ENCODE data around the gene CDC25A.

The CDC25A gene

DNA sequence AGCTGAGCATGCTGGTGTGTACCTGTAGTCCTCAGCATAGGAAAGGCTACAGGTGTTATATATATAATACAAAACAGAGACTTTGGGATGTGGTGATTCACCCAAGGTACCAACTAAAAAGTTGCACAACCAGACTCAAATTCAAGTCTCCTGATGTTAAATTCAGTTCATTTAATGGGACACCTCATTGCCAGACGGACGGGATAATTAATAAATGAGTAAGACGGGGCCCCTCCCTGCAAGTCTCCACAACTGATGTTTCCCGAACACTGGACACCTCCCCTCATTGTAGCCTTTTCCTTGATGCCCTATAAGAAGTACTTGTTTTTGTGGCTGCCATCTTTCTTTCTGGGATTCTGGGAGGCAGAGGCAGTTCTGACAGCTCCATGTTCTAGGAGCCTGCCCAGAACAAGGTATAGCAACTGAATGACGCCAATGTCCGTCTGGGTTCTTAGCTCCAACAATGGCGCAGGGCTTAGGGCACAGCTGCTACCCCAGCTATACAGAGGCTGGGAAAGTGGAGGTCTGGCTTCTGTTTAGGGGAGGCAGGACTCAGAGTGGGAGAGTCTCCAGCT lies 50.7 kb downstream of the CDC25A start:
- DNase-seq (ENCODE audit: insufficient read length) = no peak
- FAIRE-seq = no peak
- TF ChIP-seq POLR2AphosphoS5 (IDR thresholded peaks at IDR 0.05; ENCODE audit: low read depth, low read length) = no peak
- no peak for TF ChIP-seq POLR2A (IDR thresholded peaks at IDR 0.05; ENCODE audit: low read depth, low read length)
- no peak for TF ChIP-seq TAF1 (IDR thresholded peaks at IDR 0.05; ENCODE audit: borderline replicate concordance, low read depth, low read length)

GRCh38 chr3:48135552-48136495 lies 52.4 kb downstream of the CDC25A start:
- DNase-seq (ENCODE audit: insufficient read length) (no peak), FAIRE-seq (no peak)
- TF ChIP-seq POLR2A (IDR thresholded peaks at IDR 0.05; ENCODE audit: low read depth, low read length) (no peak), TAF1 (IDR thresholded peaks at IDR 0.05; ENCODE audit: borderline replicate concordance, low read depth, low read length) (no peak), POLR2AphosphoS5 (IDR thresholded peaks at IDR 0.05; ENCODE audit: low read depth, low read length) (no peak)

DNA sequence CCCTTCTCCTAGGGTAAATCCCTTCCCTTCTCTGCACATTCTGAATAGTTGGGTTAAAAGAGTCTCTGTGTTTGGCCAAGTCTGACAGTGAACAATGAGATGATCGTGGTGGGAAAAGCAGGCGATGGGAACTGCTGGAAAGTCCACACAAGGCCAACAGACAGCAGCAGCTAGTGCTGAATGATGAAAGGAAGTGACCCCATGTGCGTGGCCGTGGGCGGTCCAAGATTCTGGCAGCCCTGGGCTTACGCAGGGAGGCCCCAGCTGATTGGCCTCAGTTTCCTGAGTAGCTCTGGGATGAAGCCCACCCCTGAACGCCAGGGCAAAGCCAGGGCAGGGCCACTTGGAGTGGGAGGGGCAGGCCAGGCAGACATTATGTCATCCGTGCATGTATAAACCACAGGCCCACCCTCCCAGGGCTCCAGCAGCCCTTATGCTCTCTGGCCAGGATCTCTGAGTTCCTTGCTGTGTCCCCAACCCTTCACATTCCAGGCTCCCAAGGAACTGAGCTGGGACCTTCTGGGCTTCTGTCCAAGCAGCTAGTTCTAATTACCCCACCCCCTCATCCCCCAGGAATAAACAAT lies 57.8 kb downstream of the CDC25A start:
- no peak for FAIRE-seq
- no peak for TF ChIP-seq POLR2AphosphoS5 (IDR thresholded peaks at IDR 0.05; ENCODE audit: low read depth, low read length)
- no peak for TF ChIP-seq TAF1 (IDR thresholded peaks at IDR 0.05; ENCODE audit: borderline replicate concordance, low read depth, low read length)
- no peak for TF ChIP-seq POLR2A (IDR thresholded peaks at IDR 0.05; ENCODE audit: low read depth, low read length)
- DNase-seq (ENCODE audit: insufficient read length) = no peak

GRCh38 chr3:48129921-48130320 lies 58.3 kb downstream of the CDC25A start:
- TF ChIP-seq POLR2AphosphoS5 (IDR thresholded peaks at IDR 0.05; ENCODE audit: low read depth, low read length) (no peak), TAF1 (IDR thresholded peaks at IDR 0.05; ENCODE audit: borderline replicate concordance, low read depth, low read length) (no peak), POLR2A (IDR thresholded peaks at IDR 0.05; ENCODE audit: low read depth, low read length) (no peak)
- no peak for FAIRE-seq
- DNase-seq (ENCODE audit: insufficient read length) = no peak

- FAIRE-seq = no peak
- no peak for DNase-seq (ENCODE audit: insufficient read length)
- TF ChIP-seq POLR2A (IDR thresholded peaks at IDR 0.05; ENCODE audit: low read depth, low read length) (no peak), POLR2AphosphoS5 (IDR thresholded peaks at IDR 0.05; ENCODE audit: low read depth, low read length) (no peak), TAF1 (IDR thresholded peaks at IDR 0.05; ENCODE audit: borderline replicate concordance, low read depth, low read length) (no peak)
These were observed 59.4 kb downstream of the CDC25A start for GRCh38 chr3:48128774-48129173.

GRCh38 chr3:48125886-48126622 lies 62.2 kb downstream of the CDC25A start:
- DNase-seq (ENCODE audit: insufficient read length) (no peak), FAIRE-seq (no peak)
- no peak for TF ChIP-seq POLR2AphosphoS5 (IDR thresholded peaks at IDR 0.05; ENCODE audit: low read depth, low read length)
- no peak for TF ChIP-seq POLR2A (IDR thresholded peaks at IDR 0.05; ENCODE audit: low read depth, low read length)
- TF ChIP-seq TAF1 (IDR thresholded peaks at IDR 0.05; ENCODE audit: borderline replicate concordance, low read depth, low read length) = no peak

DNA sequence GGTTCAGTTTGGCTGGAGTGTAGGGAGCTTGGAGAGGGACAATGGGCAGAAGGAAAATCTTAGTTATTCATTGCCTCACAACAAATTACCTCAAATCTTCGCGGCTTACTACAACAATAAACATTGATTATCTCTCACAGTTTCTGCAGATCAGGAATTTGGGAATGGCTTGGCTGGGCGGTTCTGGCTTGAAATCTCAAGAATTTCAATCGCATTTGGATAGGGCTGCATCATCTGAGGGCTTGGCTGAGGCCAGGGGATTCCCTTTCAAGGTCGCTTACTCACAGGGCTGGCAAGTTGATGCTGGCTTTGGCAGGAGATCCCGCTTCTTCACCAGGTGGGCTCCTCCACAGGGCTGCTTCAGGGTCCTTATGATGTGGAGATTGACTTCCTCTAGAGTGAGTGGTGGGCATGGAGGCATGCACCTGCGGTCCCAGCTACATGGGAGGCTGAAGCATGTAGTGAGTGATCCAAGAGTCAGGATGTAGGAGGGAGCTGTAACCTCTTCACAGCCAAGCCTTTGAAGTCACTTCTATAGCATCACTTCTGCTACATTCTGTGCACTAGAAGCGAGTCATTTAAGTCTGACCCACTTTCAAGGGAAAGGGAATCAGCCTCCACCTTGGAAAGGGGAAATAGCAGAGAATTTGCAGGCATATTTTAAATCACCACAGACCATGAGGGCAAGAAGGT lies 63.1 kb downstream of the CDC25A start:
- FAIRE-seq (no peak), DNase-seq (ENCODE audit: insufficient read length) (no peak)
- TF ChIP-seq POLR2AphosphoS5 (IDR thresholded peaks at IDR 0.05; ENCODE audit: low read depth, low read length) = no peak
- no peak for TF ChIP-seq POLR2A (IDR thresholded peaks at IDR 0.05; ENCODE audit: low read depth, low read length)
- no peak for TF ChIP-seq TAF1 (IDR thresholded peaks at IDR 0.05; ENCODE audit: borderline replicate concordance, low read depth, low read length)

DNA sequence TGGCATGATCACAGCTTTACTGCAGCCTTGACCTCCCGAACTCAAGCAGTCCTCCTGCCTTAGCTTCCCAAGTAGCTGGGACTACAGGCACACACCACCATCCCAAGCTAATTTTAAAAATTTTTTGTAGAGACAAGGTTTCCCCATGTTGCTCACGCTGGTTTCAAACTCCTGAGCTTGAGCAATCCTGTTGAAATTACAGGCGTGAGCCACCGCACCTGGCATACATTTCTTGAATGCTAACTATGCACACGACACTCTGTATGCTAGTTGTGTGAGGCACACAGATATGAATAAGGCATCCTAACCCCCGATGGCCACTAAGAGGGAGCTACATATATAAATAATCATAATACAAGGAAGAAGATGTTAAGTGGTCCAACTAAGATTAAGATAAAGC lies 64.9 kb downstream of the CDC25A start:
- TF ChIP-seq POLR2AphosphoS5 (IDR thresholded peaks at IDR 0.05; ENCODE audit: low read depth, low read length) = no peak
- no peak for TF ChIP-seq POLR2A (IDR thresholded peaks at IDR 0.05; ENCODE audit: low read depth, low read length)
- no peak for TF ChIP-seq TAF1 (IDR thresholded peaks at IDR 0.05; ENCODE audit: borderline replicate concordance, low read depth, low read length)
- DNase-seq (ENCODE audit: insufficient read length) (no peak), FAIRE-seq (no peak)

DNA sequence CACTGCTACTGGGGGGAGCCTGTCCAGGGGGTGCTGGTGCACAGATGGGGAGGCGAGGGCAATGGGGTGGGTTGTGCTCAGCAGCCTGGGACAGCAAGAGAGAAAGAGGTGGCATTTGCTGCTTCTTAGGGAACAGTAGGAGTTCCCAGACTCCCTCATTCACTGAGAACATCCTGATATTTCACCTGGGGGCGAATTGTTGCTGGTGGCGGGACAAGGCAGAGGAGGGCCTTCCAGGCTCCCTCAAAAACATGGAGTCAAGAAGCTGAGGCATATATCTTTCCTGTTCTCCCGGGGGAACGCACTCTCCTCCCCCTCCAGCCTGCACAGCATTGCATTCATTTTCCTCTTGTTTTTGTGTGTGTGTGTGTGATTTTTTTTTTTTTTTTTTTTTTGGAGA lies 65.7 kb downstream of the CDC25A start:
- no peak for DNase-seq (ENCODE audit: insufficient read length)
- no peak for FAIRE-seq
- TF ChIP-seq POLR2A (IDR thresholded peaks at IDR 0.05; ENCODE audit: low read depth, low read length) (no peak), POLR2AphosphoS5 (IDR thresholded peaks at IDR 0.05; ENCODE audit: low read depth, low read length) (no peak), TAF1 (IDR thresholded peaks at IDR 0.05; ENCODE audit: borderline replicate concordance, low read depth, low read length) (no peak)

GRCh38 chr3:48120223-48120622 lies 68.0 kb downstream of the CDC25A start:
- no peak for TF ChIP-seq TAF1 (IDR thresholded peaks at IDR 0.05; ENCODE audit: borderline replicate concordance, low read depth, low read length)
- TF ChIP-seq POLR2A (IDR thresholded peaks at IDR 0.05; ENCODE audit: low read depth, low read length) = no peak
- no peak for TF ChIP-seq POLR2AphosphoS5 (IDR thresholded peaks at IDR 0.05; ENCODE audit: low read depth, low read length)
- FAIRE-seq = no peak
- DNase-seq (ENCODE audit: insufficient read length) = no peak

Measured in GM12892 (cell line).